Activated naive CD4-positive, alpha-beta T cell treated with anti-CD3 and anti-CD28 coated beads, Interleukin-2, amount 50 U/mL, for 24 hours (primary cell): ENCODE results near the gene ADCY1.
A peak's percentile ranks its signal among the peaks of the same experiment; 100 is the strongest.
"Not testable (repeated sequence)": the region's sequence is repeated elsewhere in the genome, so short reads cannot be mapped to it uniquely, and the experiment has no call there.

Experiments
- H3K27ac Mint-ChIP-seq: one replicate; pipeline ENCODE4 v1.8.0; 2021; ENCODE audit warnings: mild to moderate bottlenecking, mixed read lengths
- H3K27me3 Mint-ChIP-seq: one replicate; pipeline ENCODE4 v1.8.0; 2021; ENCODE audit warnings: mixed read lengths
- H3K36me3 Mint-ChIP-seq: one replicate; pipeline ENCODE4 v1.8.0; 2021; ENCODE audit warnings: mixed read lengths
- H3K4me1 Mint-ChIP-seq: one replicate; pipeline ENCODE4 v1.8.0; 2021; ENCODE audit warnings: mixed read lengths
- H3K4me3 Mint-ChIP-seq: one replicate; pipeline ENCODE4 v1.8.0; 2021; ENCODE audit warnings: mild to moderate bottlenecking, mixed read lengths
- H3K9me3 Mint-ChIP-seq: one replicate; pipeline ENCODE4 v1.8.0; 2021; ENCODE audit warnings: mixed read lengths

Gene ADCY1

DNA sequence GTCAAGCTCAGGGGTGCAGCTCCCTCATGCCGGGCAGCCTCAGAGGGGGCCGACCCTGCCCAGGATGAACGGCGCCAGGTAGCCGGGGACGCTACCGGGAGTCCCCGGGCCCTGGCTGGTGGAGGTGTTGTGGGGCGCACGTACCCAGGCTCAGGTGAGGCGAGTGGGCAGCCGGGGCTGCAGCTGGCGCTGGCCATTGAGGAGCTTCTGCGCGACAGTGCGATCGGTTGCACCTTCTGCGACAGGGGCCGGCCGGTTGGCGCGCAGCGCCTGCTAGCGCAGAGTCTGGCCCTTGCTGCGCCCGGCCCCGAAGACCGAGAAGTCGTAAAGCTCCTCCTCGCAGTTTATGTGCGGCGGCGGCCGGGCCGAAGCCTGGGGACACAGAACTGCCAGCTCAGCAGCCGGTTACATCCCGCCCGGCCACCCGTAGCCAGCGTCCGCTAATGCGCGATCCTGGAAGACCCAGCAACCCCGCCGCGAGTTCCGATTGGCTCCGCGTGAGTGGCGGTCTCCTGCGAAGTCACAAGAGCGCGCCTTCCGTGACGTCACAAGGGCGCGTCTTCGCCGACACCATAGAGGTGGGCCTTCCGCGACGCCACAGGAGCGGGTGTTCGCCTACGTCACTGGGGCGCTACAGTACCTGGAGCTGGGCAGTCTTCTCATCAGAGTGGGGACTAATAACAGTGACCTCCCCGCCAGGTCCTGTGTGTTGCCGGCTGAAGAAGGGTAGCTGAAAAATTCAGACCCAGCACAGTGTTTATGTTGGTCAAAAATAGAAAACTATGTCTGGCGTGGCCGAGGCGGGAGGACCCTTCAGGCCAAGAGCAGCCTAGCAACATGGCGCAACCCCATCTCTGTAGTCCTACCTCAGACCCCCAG is 194.6 kb downstream of the ADCY1 start:
- Mint-ChIP-seq H3K27ac (peak overlapping the region; percentile 95), H3K4me1 (peaks cover 13% of the 10 kb centered on the region), H3K4me3 (peak overlapping the region; percentile 93)
- not testable (repeated sequence) for H3K9me3 Mint-ChIP-seq, H3K27me3 Mint-ChIP-seq, H3K36me3 Mint-ChIP-seq

DNA sequence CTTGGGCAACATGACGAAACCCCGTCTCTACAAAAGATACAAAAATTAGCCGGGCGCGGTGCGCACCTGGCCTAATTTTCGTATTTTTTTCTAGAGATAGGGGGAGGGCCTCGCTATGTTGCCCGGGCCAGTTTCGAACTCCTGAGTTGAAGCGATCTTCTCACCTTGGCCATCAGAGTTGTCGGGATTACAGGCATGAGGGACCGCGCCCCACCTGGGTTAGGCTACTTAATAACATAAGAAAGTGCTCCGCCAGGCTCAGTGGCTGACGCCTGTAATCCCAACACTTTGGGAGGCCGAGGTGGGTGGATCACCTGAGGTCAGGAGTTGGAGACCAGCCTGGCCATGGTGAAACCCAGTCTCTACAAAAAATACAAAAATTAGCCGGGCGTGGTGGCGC is 195.5 kb downstream of the ADCY1 start:
- H3K9me3 Mint-ChIP-seq, H3K36me3 Mint-ChIP-seq, H3K27me3 Mint-ChIP-seq: not testable (repeated sequence)
- peak overlapping the region; percentile 93 for H3K4me3 Mint-ChIP-seq
- peaks cover 12% of the 10 kb centered on the region for H3K4me1 Mint-ChIP-seq
- H3K27ac Mint-ChIP-seq, result peak overlapping the region; percentile 95
